Gastrocnemius medialis (tissue), 4 donors: ENCODE results near the gene THAP7.

ENCODE experiments used
- CTCF ChIP-seq, 5 experiments: fragments of 450-650 bp in 3 of 5; fragments of 200-600 bp in 2 of 5; sonication (generic) in 2 of 5; IDR thresholded peaks in 4 of 5; conservative IDR thresholded peaks in 1 of 5; 1 replicate in 4 of 5; 2 replicates in 1 of 5; pipeline ENCODE4 v1.5.1; 2016 to 2019; ENCODE audit warnings: antibody characterized with exemption in 5 of 5, mild to moderate bottlenecking in 3 of 5, moderate library complexity in 3 of 5
- POLR2A ChIP-seq, 2 donors: fragments of 450-650 bp; IDR thresholded peaks; one replicate each; pipeline ENCODE4 v1.6.1; 2017; ENCODE audit warnings: antibody characterized with exemption in 2 of 2, mild to moderate bottlenecking in 2 of 2, moderate library complexity in 2 of 2

GRCh38 chr22:20992456-20993303, 9.2 kb downstream of the THAP7 start:
- TF ChIP-seq CTCF (IDR thresholded peaks at IDR 0.05 in 4 of 5, conservative IDR thresholded peaks at IDR 0.05 in 1 of 5) (no peak), POLR2A (IDR thresholded peaks at IDR 0.05) (no peak)
